Trophoblast cell (in vitro differentiated cells and primary cell): ENCODE measurements around the gene GDI2.

Experiments
- DNase-seq, 2 donors: peaks; one replicate each; pipeline ENCODE4 v3.0.0-alpha.2; 2016
- H2AFZ ChIP-seq: 2 replicates; pipeline ENCODE4 v1.6.1; 2013; ENCODE audit warnings: low read length, moderate library complexity, mild to moderate bottlenecking; ENCODE audit not compliant: insufficient read depth, poor library complexity
- H2AK5ac ChIP-seq: 2 replicates; pipeline ENCODE4 v1.6.1; 2013; ENCODE audit warnings: mild to moderate bottlenecking, low read length
- H2BK120ac ChIP-seq: 2 replicates; pipeline ENCODE4 v1.6.1; 2013; ENCODE audit warnings: low read length, mild to moderate bottlenecking, moderate library complexity; ENCODE audit not compliant: insufficient read depth, poor library complexity
- H2BK12ac ChIP-seq: 2 replicates; pipeline ENCODE4 v1.6.1; 2013; ENCODE audit warnings: mild to moderate bottlenecking, low read length, moderate library complexity
- H2BK5ac ChIP-seq: 2 replicates; pipeline ENCODE4 v1.6.1; 2013; ENCODE audit warnings: low read length, low read depth, moderate library complexity, mild to moderate bottlenecking; ENCODE audit not compliant: poor library complexity
- H3K14ac ChIP-seq: 2 replicates; pipeline ENCODE4 v1.6.1; 2013; ENCODE audit warnings: mild to moderate bottlenecking, low read length
- H3K18ac ChIP-seq: 2 replicates; pipeline ENCODE4 v1.6.1; 2013; ENCODE audit warnings: mild to moderate bottlenecking, low read length
- H3K23ac ChIP-seq: 2 replicates; pipeline ENCODE4 v1.6.1; 2013; ENCODE audit warnings: low read length
- H3K27ac ChIP-seq: 2 replicates; pipeline ENCODE4 v1.5.1; 2013; ENCODE audit warnings: low read depth, mild to moderate bottlenecking, inconsistent platforms, low read length, moderate library complexity
- H3K27me3 ChIP-seq: 2 replicates; pipeline ENCODE4 v1.6.1; 2013; ENCODE audit warnings: inconsistent platforms, mild to moderate bottlenecking, low read length, moderate library complexity; ENCODE audit not compliant: insufficient read depth
- H3K36me3 ChIP-seq, 2 experiments: 1 replicate in 1 of 2; 2 replicates in 1 of 2; pipeline ENCODE4 v1.6.1; 2013; ENCODE audit warnings: low read length in 2 of 2, mild to moderate bottlenecking in 2 of 2, moderate library complexity in 1 of 2; ENCODE audit not compliant: insufficient read depth in 2 of 2, control insufficient read depth in 1 of 2
- H3K4ac ChIP-seq: 2 replicates; pipeline ENCODE4 v1.6.1; 2013; ENCODE audit warnings: low read depth, mild to moderate bottlenecking, low read length, moderate library complexity
- H3K4me1 ChIP-seq, 2 experiments: 1 replicate in 1 of 2; 2 replicates in 1 of 2; pipeline ENCODE4 v1.6.1; 2013; ENCODE audit warnings: low read length in 2 of 2, mild to moderate bottlenecking in 2 of 2, moderate library complexity in 1 of 2; ENCODE audit not compliant: insufficient read depth in 2 of 2, control insufficient read depth in 1 of 2
- H3K4me2 ChIP-seq: 2 replicates; pipeline ENCODE4 v1.6.1; 2013; ENCODE audit warnings: inconsistent platforms, mild to moderate bottlenecking, low read length, moderate library complexity
- H3K4me3 ChIP-seq: 2 replicates; pipeline ENCODE4 v1.5.1; 2013; ENCODE audit warnings: mild to moderate bottlenecking, low read depth, low read length, inconsistent platforms
- H3K79me1 ChIP-seq: one replicate; pipeline ENCODE4 v1.6.1; 2013; ENCODE audit warnings: low read length
- H3K79me2 ChIP-seq: 2 replicates; pipeline ENCODE4 v1.6.1; 2013; ENCODE audit warnings: low read length, mild to moderate bottlenecking; ENCODE audit not compliant: control insufficient read depth, insufficient read depth, poor library complexity
- H3K9ac ChIP-seq: 2 replicates; pipeline ENCODE4 v1.6.1; 2013; ENCODE audit warnings: mild to moderate bottlenecking, low read length
- H3K9me3 ChIP-seq: 2 replicates; pipeline ENCODE4 v1.6.1; 2013; ENCODE audit warnings: low read depth, mild to moderate bottlenecking, control low read depth, inconsistent platforms, low read length; ENCODE audit not compliant: insufficient read depth
- H4K12ac ChIP-seq: 2 replicates; pipeline ENCODE4 v1.6.1; 2013; ENCODE audit warnings: low read depth, mild to moderate bottlenecking, low read length, moderate library complexity
- H4K8ac ChIP-seq: 2 replicates; pipeline ENCODE4 v1.6.1; 2013; ENCODE audit warnings: low read depth, mild to moderate bottlenecking, low read length, moderate library complexity
- H4K91ac ChIP-seq: one replicate; pipeline ENCODE4 v1.6.1; 2013; ENCODE audit warnings: low read depth, mild to moderate bottlenecking, low read length, moderate library complexity
- WGBS: extraction: QIAGEN DNeasy Blood & Tissue Kit; methylation state at CpG from one replicate; pipeline ENCODE4 v1.1.7; 2013; ENCODE audit warnings: missing lambda C conversion rate; ENCODE audit not compliant: insufficient read length, insufficient coverage; ENCODE audit errors: extremely low coverage; 5-methylcytosine and 5-hydroxymethylcytosine counted together

The GDI2 gene

GRCh38 chr10:5812283-5813090 lies 747 bp downstream of the GDI2 start:
- Histone ChIP-seq H3K9me3 (no peaks in the 10 kb centered on the region), H4K91ac (peak overlapping the region; percentile 96), H3K27me3 (no peaks in the 10 kb centered on the region), H3K4me3 (peak overlapping the region; percentile 96), H2AFZ (peak overlapping the region; percentile 81), H4K8ac (peak overlapping the region; percentile 94), H3K18ac (peak overlapping the region; percentile 98), H2BK12ac (no peak overlapping the region), H3K14ac (peak overlapping the region; percentile 97), H3K4ac (peak overlapping the region; percentile 91), H3K36me3 (peaks cover 7% of the 10 kb centered on the region in 2 experiments), H3K4me2 (peak overlapping the region; percentile 65), H3K27ac (peak overlapping the region; percentile 91), H3K79me2 (peaks cover 23% of the 10 kb centered on the region), H2BK5ac (peak overlapping the region; percentile 91), H2BK120ac (peak overlapping the region; percentile 79), H4K12ac (peak overlapping the region; percentile 94), H2AK5ac (peak overlapping the region; percentile 91), H3K4me1 (peaks cover 0 to 9% of the 10 kb centered on the region in 2 experiments), H3K23ac (no peak overlapping the region), H3K79me1 (peaks cover 12% of the 10 kb centered on the region), H3K9ac (peak overlapping the region; percentile 90)
- peak; percentile 22 to 46 for DNase-seq
- WGBS: no CpG with 5 or more reads among the region's 49 CpGs

- Histone ChIP-seq H3K9me3 (no peaks in the 10 kb centered on the region), H2BK5ac (no peak overlapping the region), H3K4me2 (peak overlapping the region; percentile 67), H3K23ac (no peak overlapping the region), H4K12ac (no peak overlapping the region), H4K8ac (no peak overlapping the region), H2AK5ac (no peak overlapping the region), H2BK12ac (no peak overlapping the region), H3K9ac (no peak overlapping the region), H4K91ac (no peak overlapping the region), H3K4me1 (peaks cover 0 to 9% of the 10 kb centered on the region in 2 experiments), H3K14ac (no peak overlapping the region), H2BK120ac (no peak overlapping the region), H3K36me3 (peaks cover 7% of the 10 kb centered on the region in 2 experiments), H3K4ac (peak overlapping the region; percentile 95), H2AFZ (no peak overlapping the region), H3K27me3 (no peaks in the 10 kb centered on the region), H3K4me3 (no peak overlapping the region), H3K18ac (no peak overlapping the region), H3K79me2 (peaks cover 25% of the 10 kb centered on the region), H3K79me1 (peaks cover 12% of the 10 kb centered on the region), H3K27ac (no peak overlapping the region)
- DNase-seq: peak in 1 of 2 donors; percentile 19
- WGBS: no CpG with 5 or more reads among the region's 6 CpGs
Observed at GRCh38 chr10:5811387-5811821, 1.8 kb downstream of the GDI2 start.

- no CpG with 5 or more reads among the region's 2 CpGs for WGBS
- Histone ChIP-seq H2AFZ (no peak overlapping the region), H4K91ac (no peak overlapping the region), H2BK120ac (no peak overlapping the region), H3K4me1 (peaks cover 0 to 9% of the 10 kb centered on the region in 2 experiments), H2BK5ac (no peak overlapping the region), H3K4ac (peak overlapping the region; percentile 85), H3K79me2 (peaks cover 27% of the 10 kb centered on the region), H3K27ac (no peak overlapping the region), H4K12ac (no peak overlapping the region), H2BK12ac (no peak overlapping the region), H3K36me3 (peaks cover 9 to 10% of the 10 kb centered on the region in 2 experiments), H3K4me3 (no peak overlapping the region), H3K9ac (no peak overlapping the region), H3K4me2 (peak overlapping the region; percentile 24), H3K27me3 (no peaks in the 10 kb centered on the region), H3K79me1 (peaks cover 12% of the 10 kb centered on the region), H4K8ac (no peak overlapping the region), H3K9me3 (no peaks in the 10 kb centered on the region), H3K18ac (no peak overlapping the region), H3K14ac (no peak overlapping the region), H2AK5ac (no peak overlapping the region), H3K23ac (no peak overlapping the region)
- DNase-seq: no peak
Observed at GRCh38 chr10:5810225-5810624, 3.0 kb downstream of the GDI2 start.

GRCh38 chr10:5809527-5810154 lies 3.6 kb downstream of the GDI2 start:
- Histone ChIP-seq H4K91ac (no peak overlapping the region), H3K9ac (no peak overlapping the region), H3K27me3 (no peaks in the 10 kb centered on the region), H3K9me3 (no peaks in the 10 kb centered on the region), H3K4me1 (peaks cover 0 to 9% of the 10 kb centered on the region in 2 experiments), H2BK120ac (no peak overlapping the region), H3K79me1 (peaks cover 12% of the 10 kb centered on the region), H3K4me2 (no peak overlapping the region), H2BK12ac (no peak overlapping the region), H2AFZ (no peak overlapping the region), H2AK5ac (no peak overlapping the region), H3K36me3 (peaks cover 9 to 14% of the 10 kb centered on the region in 2 experiments), H3K4ac (peak overlapping the region; percentile 96), H4K12ac (no peak overlapping the region), H3K18ac (no peak overlapping the region), H3K14ac (no peak overlapping the region), H3K79me2 (peaks cover 29% of the 10 kb centered on the region), H3K27ac (no peak overlapping the region), H2BK5ac (no peak overlapping the region), H3K4me3 (no peak overlapping the region), H4K8ac (no peak overlapping the region), H3K23ac (no peak overlapping the region)
- no peak for DNase-seq
- WGBS: no CpG with 5 or more reads among the region's 4 CpGs
